Sigmoid colon (tissue), 4 donors: ENCODE results near the gene GCDH.

ENCODE experiments used
- CTCF ChIP-seq, 4 experiments: fragments of 450-650 bp in 3 of 4; fragments of 200-600 bp in 1 of 4; IDR thresholded peaks; one replicate each; pipeline ENCODE4 v1.5.1; 2016 to 2019; ENCODE audit warnings: antibody characterized with exemption in 4 of 4, mild to moderate bottlenecking in 3 of 4, moderate library complexity in 2 of 4
- EP300 ChIP-seq, 4 donors: sonication (generic); formaldehyde crosslinking; IDR thresholded peaks; one replicate each; pipeline ENCODE4 v1.6.1; 2017; ENCODE audit warnings: antibody characterized with exemption in 4 of 4
- POLR2A ChIP-seq, 2 donors: fragments of 450-650 bp; IDR thresholded peaks; one replicate each; pipeline ENCODE4 v1.6.1; 2016; ENCODE audit warnings: antibody characterized with exemption in 2 of 2, mild to moderate bottlenecking in 2 of 2, moderate library complexity in 2 of 2
- POLR2AphosphoS5 ChIP-seq, 4 donors: sonication (generic); formaldehyde crosslinking; IDR thresholded peaks; one replicate each; pipeline ENCODE4 v1.6.1; 2017; ENCODE audit warnings: antibody characterized with exemption in 4 of 4

- TF ChIP-seq CTCF (IDR thresholded peaks at IDR 0.05) (no peak), EP300 (IDR thresholded peaks at IDR 0.05) (no peak), POLR2A (IDR thresholded peaks at IDR 0.05) (peak; percentile 66 to 71), POLR2AphosphoS5 (IDR thresholded peaks at IDR 0.05) (peak; percentile 80 to 94 (median 91))
Measured at GRCh38 chr19:12890787-12891552, at the start of gene GCDH.
